Osteocyte (in vitro differentiated cells): Measurements from ENCODE around the gene FKBP15. TPM values are rescaled to one million over a fixed set of nuclear protein-coding genes. Genes with fewer than 3 reads are reported as not detected.

Experiments
- DNase-seq: peaks from one replicate; pipeline ENCODE4 v3.0.0; 2021; ENCODE audit warnings: mixed read lengths; ENCODE audit not compliant: unreplicated experiment; ENCODE audit errors: extremely low spot score
- H3K27ac Mint-ChIP-seq: one replicate; pipeline ENCODE4 v1.8.0; 2021; ENCODE audit warnings: mild to moderate bottlenecking, mixed read lengths; ENCODE audit not compliant: unreplicated experiment
- H3K27me3 Mint-ChIP-seq: one replicate; pipeline ENCODE4 v1.8.0; 2021; ENCODE audit warnings: mixed read lengths; ENCODE audit not compliant: unreplicated experiment
- H3K36me3 Mint-ChIP-seq: one replicate; pipeline ENCODE4 v1.8.0; 2021; ENCODE audit warnings: mixed read lengths; ENCODE audit not compliant: unreplicated experiment
- H3K4me1 Mint-ChIP-seq: one replicate; pipeline ENCODE4 v1.8.0; 2021; ENCODE audit warnings: mixed read lengths; ENCODE audit not compliant: unreplicated experiment
- H3K4me3 Mint-ChIP-seq: one replicate; pipeline ENCODE4 v1.8.0; 2021; ENCODE audit warnings: mild to moderate bottlenecking, moderate library complexity, mixed read lengths; ENCODE audit not compliant: unreplicated experiment
- H3K9me3 Mint-ChIP-seq: one replicate; pipeline ENCODE4 v1.8.0; 2021; ENCODE audit warnings: mixed read lengths; ENCODE audit not compliant: unreplicated experiment
- total RNA-seq: library from RNA; stranded (reverse); gene quantifications from 2 replicates; pipeline ENCODE4 v1.2.1, GENCODE V29; 2021
- TF ChIP-seq, protein P1 (sequence below): fragments of 200-600 bp; sonication (generic); IDR thresholded peaks from 2 replicates; pipeline ENCODE4 v1.5.0; 2021; ENCODE audit warnings: antibody characterized with exemption, mild to moderate bottlenecking, moderate library complexity

FKBP15 gene
- total RNA-seq, 1 donor from 2014 or later: 31.9 TPM

- Mint-ChIP-seq H3K9me3 (no peaks in the 10 kb centered on the region), H3K27me3 (no peaks in the 10 kb centered on the region), H3K27ac (peak overlapping the region; percentile 3), H3K4me3 (no peak overlapping the region), H3K4me1 (peaks cover 13% of the 10 kb centered on the region), H3K36me3 (peaks cover 17% of the 10 kb centered on the region)
- no peak for DNase-seq
- TF ChIP-seq, protein P1, sequence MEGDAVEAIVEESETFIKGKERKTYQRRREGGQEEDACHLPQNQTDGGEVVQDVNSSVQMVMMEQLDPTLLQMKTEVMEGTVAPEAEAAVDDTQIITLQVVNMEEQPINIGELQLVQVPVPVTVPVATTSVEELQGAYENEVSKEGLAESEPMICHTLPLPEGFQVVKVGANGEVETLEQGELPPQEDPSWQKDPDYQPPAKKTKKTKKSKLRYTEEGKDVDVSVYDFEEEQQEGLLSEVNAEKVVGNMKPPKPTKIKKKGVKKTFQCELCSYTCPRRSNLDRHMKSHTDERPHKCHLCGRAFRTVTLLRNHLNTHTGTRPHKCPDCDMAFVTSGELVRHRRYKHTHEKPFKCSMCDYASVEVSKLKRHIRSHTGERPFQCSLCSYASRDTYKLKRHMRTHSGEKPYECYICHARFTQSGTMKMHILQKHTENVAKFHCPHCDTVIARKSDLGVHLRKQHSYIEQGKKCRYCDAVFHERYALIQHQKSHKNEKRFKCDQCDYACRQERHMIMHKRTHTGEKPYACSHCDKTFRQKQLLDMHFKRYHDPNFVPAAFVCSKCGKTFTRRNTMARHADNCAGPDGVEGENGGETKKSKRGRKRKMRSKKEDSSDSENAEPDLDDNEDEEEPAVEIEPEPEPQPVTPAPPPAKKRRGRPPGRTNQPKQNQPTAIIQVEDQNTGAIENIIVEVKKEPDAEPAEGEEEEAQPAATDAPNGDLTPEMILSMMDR: no peak
Observed at GRCh38 chr9:113215132-113215531, 5.9 kb downstream of the FKBP15 start.

DNA sequence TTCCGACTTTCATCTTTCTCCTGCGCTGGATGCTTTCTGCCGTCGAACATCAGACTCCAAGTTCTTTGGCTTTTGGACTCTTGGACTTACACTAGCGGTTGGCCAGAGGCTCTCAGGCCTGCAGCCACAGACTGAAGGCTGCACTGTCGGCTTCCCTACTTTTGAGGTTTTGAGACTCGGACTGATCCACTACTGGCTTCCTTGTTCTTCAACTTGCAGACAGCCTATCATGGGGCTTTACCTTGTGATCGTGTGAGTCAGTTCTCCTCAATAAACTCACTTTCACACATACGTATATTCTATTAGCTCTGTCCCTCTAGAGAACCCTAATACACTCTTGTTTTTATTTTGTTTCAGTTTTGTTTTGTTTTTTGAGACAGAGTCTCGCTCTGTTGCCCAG lies 10.3 kb downstream of the FKBP15 start:
- H3K4me1 Mint-ChIP-seq: peaks cover 2% of the 10 kb centered on the region
- TF ChIP-seq, protein P1: no peak
- H3K9me3 Mint-ChIP-seq: no peaks in the 10 kb centered on the region
- no peak for DNase-seq
- no peak overlapping the region for H3K4me3 Mint-ChIP-seq
- H3K36me3 Mint-ChIP-seq: peaks cover 35% of the 10 kb centered on the region
- H3K27me3 Mint-ChIP-seq: no peaks in the 10 kb centered on the region
- H3K27ac Mint-ChIP-seq: no peak overlapping the region

- H3K36me3 Mint-ChIP-seq: peaks cover 48% of the 10 kb centered on the region
- no peaks in the 10 kb centered on the region for H3K9me3 Mint-ChIP-seq
- no peak for DNase-seq
- H3K27ac Mint-ChIP-seq: no peak overlapping the region
- H3K27me3 Mint-ChIP-seq: no peaks in the 10 kb centered on the region
- TF ChIP-seq, protein P1: no peak
- H3K4me1 Mint-ChIP-seq: no peaks in the 10 kb centered on the region
- no peak overlapping the region for H3K4me3 Mint-ChIP-seq
Observed at GRCh38 chr9:113205861-113206260, 15.2 kb downstream of the FKBP15 start.

DNA sequence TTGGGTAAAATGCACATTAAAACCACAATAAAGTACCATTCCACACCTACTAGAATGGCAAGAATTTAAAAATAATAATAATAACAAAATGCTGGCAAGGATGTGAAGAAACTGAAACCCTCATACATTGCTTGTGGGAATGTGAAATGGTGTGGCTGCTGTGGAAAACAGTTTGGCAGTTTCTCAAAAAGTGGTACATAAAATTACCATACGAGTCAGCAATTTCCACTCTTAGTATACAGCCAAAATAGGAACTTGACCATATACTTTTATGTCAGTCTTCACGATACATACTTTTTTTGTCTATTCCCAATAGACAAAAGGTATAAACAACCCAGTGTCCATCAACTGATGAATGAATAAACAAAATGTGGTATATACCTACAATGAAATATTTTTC lies 15.6 kb downstream of the FKBP15 start:
- Mint-ChIP-seq H3K27ac (no peak overlapping the region), H3K27me3 (no peaks in the 10 kb centered on the region), H3K36me3 (peaks cover 47% of the 10 kb centered on the region), H3K9me3 (no peaks in the 10 kb centered on the region), H3K4me1 (no peaks in the 10 kb centered on the region), H3K4me3 (no peak overlapping the region)
- TF ChIP-seq, protein P1: no peak
- DNase-seq: no peak

DNA sequence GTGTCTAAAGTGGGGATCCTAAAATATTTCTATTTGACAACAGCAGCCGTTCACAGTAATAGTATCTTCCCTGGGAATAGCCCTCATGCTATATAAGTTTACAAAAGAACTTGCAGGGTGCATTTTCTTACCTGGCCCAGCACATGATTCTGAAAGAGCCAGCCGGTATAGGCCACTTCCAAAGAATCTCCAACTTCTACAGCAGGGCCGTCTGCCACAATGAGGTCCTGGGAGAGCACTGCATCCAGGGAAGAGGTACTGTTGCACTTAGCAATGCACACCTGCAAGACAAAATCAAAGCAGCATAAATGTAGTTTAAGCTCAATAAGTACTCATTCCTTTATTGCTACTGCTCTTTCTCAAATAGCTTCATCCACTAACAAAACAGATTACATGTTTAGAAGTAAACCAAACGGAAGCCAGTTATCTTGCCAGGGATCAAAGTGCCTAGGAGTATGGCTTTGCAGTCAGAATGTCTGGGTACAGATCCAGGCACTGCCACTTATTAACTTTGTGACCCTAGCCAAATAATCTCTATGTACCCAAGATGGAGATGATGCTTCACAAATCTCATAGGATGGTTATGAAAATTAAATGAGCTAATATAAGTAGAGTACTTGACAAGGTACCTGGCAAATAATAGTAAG lies 21.3 kb downstream of the FKBP15 start:
- TF ChIP-seq, protein P1: no peak
- H3K27ac Mint-ChIP-seq: no peak overlapping the region
- peaks cover 39% of the 10 kb centered on the region for H3K36me3 Mint-ChIP-seq
- no peak for DNase-seq
- no peaks in the 10 kb centered on the region for H3K27me3 Mint-ChIP-seq
- H3K9me3 Mint-ChIP-seq: no peaks in the 10 kb centered on the region
- H3K4me3 Mint-ChIP-seq: no peak overlapping the region
- no peaks in the 10 kb centered on the region for H3K4me1 Mint-ChIP-seq
